ENCODE results near the gene CAMK1D. TPM values are rescaled to one million over a fixed set of nuclear protein-coding genes. Genes with fewer than 3 reads are reported as not detected.
A peak's percentile ranks its signal among the peaks of the same experiment; 100 is the strongest.

The CAMK1D gene
- total RNA-seq, 8 experiments from 2014 or later, result 1.9 to 15.8 (median 7.4) TPM

DNA sequence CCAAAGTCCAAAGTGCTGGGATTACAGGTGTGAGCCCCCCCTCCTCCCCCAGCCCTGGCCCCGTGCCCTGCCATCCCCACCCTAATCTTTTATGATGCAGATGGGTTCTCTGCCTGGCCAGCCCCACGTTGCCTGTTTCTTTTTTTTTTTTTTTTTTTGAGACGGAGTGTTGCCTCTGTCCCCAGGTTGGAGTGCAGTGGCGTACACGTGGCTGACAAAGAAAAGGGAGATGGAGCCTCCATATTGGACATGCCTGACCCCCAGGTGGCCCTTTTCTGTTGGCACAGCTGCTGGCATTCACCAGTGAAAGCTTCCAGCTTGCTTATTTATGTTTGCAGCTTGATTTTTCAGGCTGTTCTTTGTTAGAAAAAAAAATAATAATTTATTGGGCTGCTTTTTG, 416.9 kb downstream of the CAMK1D start:
- Histone ChIP-seq H3K27ac (no peak overlapping the region), H3K4me3 (no peak overlapping the region), H3K4me1 (replicated peaks in 1 of 2) (peaks cover 27 to 41% of the 10 kb centered on the region in 2 donors)
- WGBS, 10 experiments, result 0 to 100% (median 49%) methylated on average over 1 to 3 of the region's 5 CpGs; no CpG with 5 or more reads in 7 of the 10 experiments
- in situ Hi-C loops (cut with MboI; ENCODE audit: low pct_unique_long_range_greater_than_20kb in 2 of 9, low sequenced_read_pairs in 9 of 9, unreplicated experiment in 9 of 9), result no loop called here
- peak in 4 of 8 experiments; percentile 18 to 32 (median 22) for ATAC-seq (replicated peaks in 6 of 8)

- WGBS, 10 experiments, result 0 to 80% (median 40%) methylated on average over 1 to 10 of the region's 16 CpGs; no CpG with 5 or more reads in 2 of the 10 experiments
- in situ Hi-C loops (cut with MboI; ENCODE audit: low pct_unique_long_range_greater_than_20kb in 2 of 9, low sequenced_read_pairs in 9 of 9, unreplicated experiment in 9 of 9), result no loop called here
- peaks cover 29 to 41% of the 10 kb centered on the region in 2 donors for H3K4me1 ChIP-seq (replicated peaks in 1 of 2)
- peak overlapping the region in 1 of 2 donors; percentile 13 for H3K27ac ChIP-seq
- no peak overlapping the region for H3K4me3 ChIP-seq
- ATAC-seq (replicated peaks in 6 of 8), result peak in 5 of 8 experiments; percentile 83 to 89 (median 86)
Measured at GRCh38 chr10:12768156-12769100, 419.1 kb downstream of the CAMK1D start.

DNA sequence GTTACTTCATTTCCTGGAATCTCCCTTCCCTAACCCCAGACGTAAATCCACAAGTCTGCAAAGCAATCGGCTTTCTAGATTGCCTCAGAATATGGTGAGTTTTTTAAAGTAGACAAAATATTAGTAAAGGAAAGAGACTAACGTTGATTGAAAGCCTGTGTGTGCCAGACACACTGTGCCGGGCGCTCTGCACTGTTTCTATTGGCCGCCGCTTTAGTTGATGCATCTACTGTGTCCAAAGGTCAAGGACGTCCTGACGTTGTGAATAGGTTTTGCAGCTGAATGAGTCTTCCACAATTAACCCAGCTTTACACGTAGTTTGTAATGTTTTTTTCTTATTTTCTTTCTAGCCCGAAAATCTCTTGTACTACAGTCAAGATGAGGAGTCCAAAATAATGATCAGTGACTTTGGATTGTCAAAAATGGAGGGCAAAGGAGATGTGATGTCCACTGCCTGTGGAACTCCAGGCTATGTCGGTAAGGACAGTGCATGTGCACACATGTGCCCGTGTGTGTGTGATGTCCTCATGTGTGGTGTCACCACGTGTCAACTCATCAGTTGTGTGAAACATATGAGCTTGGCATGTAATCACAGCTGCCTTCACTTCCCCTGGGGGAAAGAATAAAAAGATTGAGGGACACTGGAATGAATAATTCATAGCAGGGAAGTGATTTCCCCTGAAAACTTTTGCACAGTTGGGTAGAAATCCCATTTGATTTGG, 420.1 kb downstream of the CAMK1D start:
- Histone ChIP-seq H3K4me3 (no peak overlapping the region), H3K27ac (peak overlapping the region in 1 of 2 donors; percentile 13), H3K4me1 (replicated peaks in 1 of 2) (peaks cover 40 to 45% of the 10 kb centered on the region in 2 donors)
- WGBS, 10 experiments, result 55 to 80% (median 68%) methylated on average over 2 to 12 of the region's 14 CpGs
- peak in 3 of 8 experiments; percentile 7 to 15 (median 11) for ATAC-seq (replicated peaks in 6 of 8)
- in situ Hi-C loops (cut with MboI; ENCODE audit: low pct_unique_long_range_greater_than_20kb in 2 of 9, low sequenced_read_pairs in 9 of 9, unreplicated experiment in 9 of 9), result no loop called here

DNA sequence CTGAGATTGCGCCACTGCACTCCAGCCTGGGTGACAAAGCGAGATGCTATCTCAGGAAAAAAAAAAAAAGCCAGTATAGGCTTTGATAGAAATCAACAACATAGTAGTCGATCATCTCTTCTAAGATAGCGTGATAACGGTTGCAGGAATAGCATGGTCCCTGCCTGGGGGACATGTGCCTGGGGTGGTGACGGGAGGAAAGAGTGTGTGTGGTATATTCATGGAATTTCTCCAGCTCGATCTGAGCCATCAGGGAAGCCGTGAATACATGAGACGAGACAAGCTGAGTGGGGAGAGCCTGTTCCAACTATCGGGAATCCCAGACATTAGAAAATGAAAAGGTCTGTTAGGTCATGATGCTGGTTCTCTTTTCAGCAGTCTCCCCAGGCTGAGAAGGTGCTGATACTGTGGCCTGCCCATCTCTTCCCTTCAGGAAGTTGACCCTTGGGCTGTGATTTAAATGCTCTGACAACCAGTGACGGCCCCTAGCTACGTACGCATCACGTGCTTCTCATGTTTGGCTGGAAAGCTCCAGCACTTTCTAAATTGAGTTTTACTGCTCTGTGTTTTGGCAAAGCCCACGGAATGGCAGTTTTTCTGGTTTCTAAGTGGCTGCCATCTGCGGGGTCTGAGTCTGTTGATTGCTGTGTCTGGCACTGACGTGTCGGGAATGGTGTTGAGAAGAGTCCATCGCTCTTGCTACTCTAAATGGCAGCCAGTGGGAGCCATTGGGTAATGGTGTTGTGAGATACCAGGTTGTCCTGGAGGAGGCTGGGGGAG, 422.8 kb downstream of the CAMK1D start:
- no peak for ATAC-seq (replicated peaks in 6 of 8)
- in situ Hi-C loops (cut with MboI; ENCODE audit: low pct_unique_long_range_greater_than_20kb in 2 of 9, low sequenced_read_pairs in 9 of 9, unreplicated experiment in 9 of 9), result no loop called here
- Histone ChIP-seq H3K27ac (no peak overlapping the region), H3K4me1 (replicated peaks in 1 of 2) (peaks cover 31 to 36% of the 10 kb centered on the region in 2 donors), H3K4me3 (no peak overlapping the region)
- 60 to 100% (median 85%) methylated on average over 1 to 9 of the region's 19 CpGs for WGBS, 10 experiments

DNA sequence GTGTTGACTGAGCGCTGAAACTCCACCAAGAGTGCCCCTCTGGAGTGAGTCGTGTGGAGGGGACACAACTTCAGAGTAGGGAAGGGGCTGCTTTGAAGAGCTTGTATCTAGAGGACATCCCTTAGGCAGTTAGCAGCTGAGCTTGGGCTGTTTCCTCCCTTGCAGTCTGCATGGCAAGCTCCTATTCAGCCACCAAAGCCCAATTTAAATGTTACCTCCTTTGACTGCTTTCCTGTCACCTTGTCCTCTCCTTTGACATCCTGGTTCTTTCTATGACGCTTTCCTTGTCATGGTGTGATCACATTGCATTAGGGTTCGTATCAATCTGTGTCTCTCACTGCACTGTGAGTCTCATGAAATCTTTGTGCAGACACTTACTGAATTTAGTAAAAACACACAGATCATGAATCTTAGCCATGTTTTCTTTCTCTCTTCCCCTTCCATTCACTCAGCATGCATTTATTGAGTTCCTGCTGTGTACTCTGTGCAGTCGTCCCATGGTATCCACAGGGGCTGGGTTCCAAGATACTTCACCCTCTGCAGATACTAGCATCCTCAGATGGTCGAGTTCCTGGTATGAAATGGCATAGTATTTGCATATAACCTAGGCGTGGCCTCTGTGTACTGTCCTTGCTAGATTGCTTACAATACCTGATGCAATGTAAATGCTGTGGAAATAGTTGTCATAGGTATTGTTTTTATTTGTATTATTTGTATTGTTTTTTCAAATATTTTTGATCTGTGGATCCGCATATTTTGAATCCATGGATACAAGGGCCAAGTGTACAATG, 423.6 kb downstream of the CAMK1D start:
- 37 to 100% (median 87%) methylated on average over 1 to 8 of the region's 8 CpGs for WGBS, 10 experiments
- Histone ChIP-seq H3K4me3 (no peak overlapping the region), H3K27ac (no peak overlapping the region), H3K4me1 (replicated peaks in 1 of 2) (peaks cover 29 to 33% of the 10 kb centered on the region in 2 donors)
- in situ Hi-C loops (cut with MboI; ENCODE audit: low pct_unique_long_range_greater_than_20kb in 2 of 9, low sequenced_read_pairs in 9 of 9, unreplicated experiment in 9 of 9), result no loop called here
- ATAC-seq (replicated peaks in 6 of 8), result peak in 1 of 8 experiments; percentile 35

DNA sequence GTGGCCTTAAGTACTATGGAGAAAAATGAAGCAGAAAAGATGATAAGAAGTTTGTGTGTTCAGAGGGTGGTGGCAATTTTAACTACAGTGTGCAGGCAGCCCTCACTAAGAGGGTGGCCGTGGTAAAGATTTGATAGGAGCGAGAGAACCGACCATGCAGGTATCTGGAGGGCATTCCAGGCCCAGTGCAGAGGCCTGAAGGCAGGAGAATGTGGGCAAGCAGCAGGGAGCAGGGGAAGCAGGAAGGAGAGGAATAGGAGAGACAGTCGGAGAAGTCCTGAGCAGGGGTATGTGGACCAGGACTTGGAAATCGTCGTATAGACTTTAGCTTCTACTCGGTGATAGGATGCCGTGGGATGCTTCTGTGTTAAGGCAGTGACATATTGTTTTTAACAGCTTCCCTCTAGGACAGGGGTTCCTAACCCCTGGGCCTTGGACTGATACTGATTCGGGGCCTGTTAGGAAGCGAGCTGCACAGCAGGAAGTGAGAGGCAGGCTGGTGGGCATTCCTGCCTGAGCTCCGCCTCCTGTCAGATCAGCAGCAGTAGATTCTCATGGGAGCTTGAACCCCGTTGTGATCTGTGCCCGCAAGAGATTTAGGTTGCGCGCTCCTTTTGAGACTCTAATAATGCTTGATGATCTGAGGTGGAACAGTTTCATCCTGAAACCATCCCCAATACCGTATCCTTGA, 425.0 kb downstream of the CAMK1D start:
- ATAC-seq (replicated peaks in 6 of 8), result peak in 4 of 8 experiments; percentile 50 to 66 (median 60)
- Histone ChIP-seq H3K27ac (no peak overlapping the region), H3K4me3 (no peak overlapping the region), H3K4me1 (replicated peaks in 1 of 2) (peaks cover 16 to 20% of the 10 kb centered on the region in 2 donors)
- WGBS, 10 experiments, result 45 to 87% (median 60%) methylated on average over 1 to 11 of the region's 16 CpGs; no CpG with 5 or more reads in 3 of the 10 experiments
- in situ Hi-C loops (cut with MboI; ENCODE audit: low pct_unique_long_range_greater_than_20kb in 2 of 9, low sequenced_read_pairs in 9 of 9, unreplicated experiment in 9 of 9), result no loop called here

DNA sequence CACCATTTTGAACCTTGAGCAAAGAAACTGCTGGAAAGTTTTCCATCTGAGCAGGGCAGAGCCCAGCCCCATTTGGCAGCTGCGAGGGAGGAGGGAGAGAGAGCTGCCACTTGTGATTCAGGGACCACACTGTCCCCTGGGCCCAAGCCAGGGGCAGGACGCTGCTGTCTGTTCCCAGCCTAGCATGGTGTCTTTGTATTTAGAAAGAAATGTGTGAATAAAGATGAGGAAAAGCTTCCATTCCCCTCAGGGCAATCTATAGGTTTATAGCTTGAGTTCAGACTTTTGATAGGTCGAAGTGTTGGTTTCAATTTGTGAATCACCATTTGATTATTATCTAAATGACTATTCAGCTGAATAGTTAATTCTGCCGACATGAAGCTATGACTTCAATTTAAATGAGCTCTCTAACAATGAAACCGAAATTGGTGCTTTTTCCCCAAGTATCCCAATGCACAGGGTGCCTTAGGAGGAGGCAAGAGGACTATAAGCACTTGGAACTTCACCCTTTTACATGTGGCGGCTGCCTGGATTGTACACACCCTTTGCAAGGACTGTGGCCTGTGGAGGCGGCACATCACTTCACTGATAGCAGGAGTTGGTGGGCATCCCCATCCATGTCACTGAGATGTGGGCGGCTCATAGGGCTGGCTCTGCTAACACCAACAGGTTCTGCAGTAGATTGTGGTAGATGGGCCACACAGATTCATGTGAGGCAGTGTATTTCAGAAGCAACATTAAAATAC, 428.7 kb downstream of the CAMK1D start:
- peak in 5 of 8 experiments; percentile 32 to 62 (median 45) for ATAC-seq (replicated peaks in 6 of 8)
- H3K4me3 ChIP-seq, result no peak overlapping the region
- H3K27ac ChIP-seq, result no peak overlapping the region
- H3K4me1 ChIP-seq (replicated peaks in 1 of 2), result peaks cover 15 to 16% of the 10 kb centered on the region in 2 donors
- 40 to 80% (median 63%) methylated on average over 1 to 5 of the region's 8 CpGs; no CpG with 5 or more reads in 1 of the 10 experiments for WGBS, 10 experiments
- in situ Hi-C loops (cut with MboI; ENCODE audit: low pct_unique_long_range_greater_than_20kb in 2 of 9, low sequenced_read_pairs in 9 of 9, unreplicated experiment in 9 of 9), result no loop called here

DNA sequence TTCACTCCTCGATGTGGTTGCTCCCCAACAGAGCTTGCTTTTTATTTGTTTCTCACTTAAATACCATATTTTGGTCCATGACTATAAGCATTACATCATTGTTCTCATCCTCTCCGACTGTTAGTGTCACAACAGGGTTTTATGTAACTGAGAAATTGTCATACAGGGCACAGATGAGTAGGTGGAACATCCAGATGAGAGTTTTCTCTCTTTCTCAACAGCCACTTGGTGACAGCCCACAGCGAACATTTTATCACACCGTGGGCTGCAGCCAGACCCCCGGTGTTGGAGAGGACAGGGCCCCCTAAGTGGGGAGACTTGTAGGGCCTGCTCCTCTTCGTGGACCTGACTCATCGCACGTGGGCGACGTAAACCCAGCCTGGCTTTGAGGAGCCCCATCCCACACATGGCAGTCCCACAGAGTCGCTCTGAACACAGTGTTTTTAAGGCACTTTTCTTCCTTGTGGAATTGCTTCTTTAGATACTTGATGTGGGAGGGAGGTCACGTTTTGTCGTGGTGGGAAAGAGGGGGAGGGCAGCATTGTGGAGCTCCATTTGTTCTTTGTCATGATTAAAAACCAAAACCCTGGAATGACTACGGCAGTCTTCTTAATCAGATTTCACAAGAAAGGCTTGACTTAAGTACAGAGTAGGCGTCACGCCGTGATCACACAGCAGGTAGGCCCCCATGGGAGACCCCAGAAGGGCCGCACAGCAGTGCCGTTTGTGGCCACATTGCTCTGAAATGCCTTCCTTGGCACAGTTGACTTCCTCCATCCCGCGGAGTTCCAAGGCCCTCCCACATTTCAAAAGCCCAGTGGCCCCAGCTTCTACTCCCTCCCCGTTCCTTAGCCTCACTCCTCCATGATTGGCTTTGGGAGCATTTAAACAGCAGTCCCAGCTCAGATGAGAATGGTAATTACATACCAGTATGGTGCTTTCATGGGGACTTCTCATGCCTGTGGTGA, 431.6 kb downstream of the CAMK1D start:
- ATAC-seq (replicated peaks in 6 of 8), result no peak
- H3K27ac ChIP-seq, result no peak overlapping the region
- H3K4me1 ChIP-seq (replicated peaks in 1 of 2), result peaks cover 8 to 17% of the 10 kb centered on the region in 2 donors
- in situ Hi-C loops (cut with MboI; ENCODE audit: low pct_unique_long_range_greater_than_20kb in 2 of 9, low sequenced_read_pairs in 9 of 9, unreplicated experiment in 9 of 9), result no loop called here
- no peak overlapping the region for H3K4me3 ChIP-seq
- WGBS, 10 experiments, result 20 to 100% (median 78%) methylated on average over 2 to 7 of the region's 22 CpGs; no CpG with 5 or more reads in 1 of the 10 experiments

DNA sequence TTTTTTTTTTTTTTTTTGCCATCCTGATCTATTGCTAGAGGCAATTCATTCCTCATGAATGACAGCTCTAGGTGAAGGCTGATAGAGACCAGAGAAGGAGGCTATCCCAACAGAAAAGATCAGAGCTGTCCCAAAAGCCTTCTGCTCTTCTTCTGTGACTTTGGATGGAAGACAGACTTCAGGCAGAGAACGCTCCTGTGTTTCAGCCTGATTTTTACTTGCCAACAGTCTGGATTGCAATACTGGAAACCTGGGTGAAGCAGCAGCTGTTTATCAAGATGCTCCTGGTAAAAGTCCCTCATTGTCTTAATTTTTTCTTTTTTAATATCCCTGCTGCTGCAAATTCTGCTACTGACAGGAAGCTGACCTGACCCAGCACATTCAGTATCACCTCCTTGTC, 432.6 kb downstream of the CAMK1D start:
- H3K4me3 ChIP-seq, result no peak overlapping the region
- WGBS, 10 experiments, result 0 to 100% (median 71%) methylated on average over 1 of the region's 1 CpG; no CpG with 5 or more reads in 4 of the 10 experiments
- no peak overlapping the region for H3K27ac ChIP-seq
- H3K4me1 ChIP-seq (replicated peaks in 1 of 2), result peaks cover 8 to 17% of the 10 kb centered on the region in 2 donors
- no peak for ATAC-seq (replicated peaks in 6 of 8)
- in situ Hi-C loops (cut with MboI; ENCODE audit: low pct_unique_long_range_greater_than_20kb in 2 of 9, low sequenced_read_pairs in 9 of 9, unreplicated experiment in 9 of 9), result no loop called here

DNA sequence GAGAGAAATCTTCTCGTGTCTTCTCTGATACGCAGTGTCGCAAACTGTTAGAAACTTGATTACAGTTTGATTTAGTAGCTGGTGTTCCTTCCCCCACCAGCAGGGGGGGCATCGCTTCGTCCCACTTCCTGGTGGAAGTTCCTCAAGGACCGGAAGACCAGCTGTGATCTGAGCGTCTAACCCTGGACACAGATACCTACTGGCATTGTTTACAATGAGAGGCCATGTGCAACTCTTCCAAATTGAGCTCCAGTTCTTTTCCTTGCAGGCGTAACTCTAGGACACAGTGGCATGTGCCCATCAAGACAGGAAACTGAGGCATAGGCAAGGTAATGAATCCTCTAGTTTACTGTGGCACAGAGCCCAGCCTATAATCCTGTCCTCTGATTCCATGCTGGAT, 433.2 kb downstream of the CAMK1D start:
- Histone ChIP-seq H3K27ac (no peak overlapping the region), H3K4me3 (no peak overlapping the region), H3K4me1 (replicated peaks in 1 of 2) (peaks cover 8 to 15% of the 10 kb centered on the region in 2 donors)
- WGBS, 10 experiments, result 0 to 90% (median 79%) methylated on average over 1 to 8 of the region's 8 CpGs; no CpG with 5 or more reads in 2 of the 10 experiments
- in situ Hi-C loops (cut with MboI; ENCODE audit: low pct_unique_long_range_greater_than_20kb in 2 of 9, low sequenced_read_pairs in 9 of 9, unreplicated experiment in 9 of 9), result no loop called here
- peak in 2 of 8 experiments; percentile 21 to 41 for ATAC-seq (replicated peaks in 6 of 8)

Data from motor neuron (in vitro differentiated cells).